Activated naive CD4-positive, alpha-beta T cell (primary cell): ENCODE measurements around the gene SLC17A8.
"Not testable (repeated sequence)": the region's sequence is repeated elsewhere in the genome, so short reads cannot be mapped to it uniquely, and the experiment has no call there.

Experiments used
- DNase-seq, 4 experiments: peaks; one replicate each; lab custom pipeline; 2025; lab: John Stamatoyannopoulos, UW

Gene SLC17A8

DNA sequence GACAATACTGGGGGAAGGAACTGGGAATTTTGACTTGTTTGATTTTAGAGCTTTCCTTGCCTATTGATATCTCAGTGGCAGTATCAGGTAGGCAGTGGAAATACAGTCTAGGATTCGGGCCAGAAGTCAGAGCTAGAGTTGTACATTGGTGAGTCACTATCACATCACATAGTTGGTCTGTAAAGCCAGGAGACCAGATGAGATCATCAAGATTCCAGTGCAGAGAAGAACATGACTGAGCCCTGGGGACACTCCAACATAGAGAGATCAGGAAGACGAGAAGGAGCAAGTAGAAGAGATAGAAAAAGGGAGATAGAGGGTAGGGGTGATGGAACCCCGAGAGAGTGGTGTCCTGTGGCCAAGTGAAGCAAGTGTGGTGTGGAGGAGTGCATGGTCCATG is 70.2 kb downstream of the SLC17A8 start:
- DNase-seq: no peak

DNA sequence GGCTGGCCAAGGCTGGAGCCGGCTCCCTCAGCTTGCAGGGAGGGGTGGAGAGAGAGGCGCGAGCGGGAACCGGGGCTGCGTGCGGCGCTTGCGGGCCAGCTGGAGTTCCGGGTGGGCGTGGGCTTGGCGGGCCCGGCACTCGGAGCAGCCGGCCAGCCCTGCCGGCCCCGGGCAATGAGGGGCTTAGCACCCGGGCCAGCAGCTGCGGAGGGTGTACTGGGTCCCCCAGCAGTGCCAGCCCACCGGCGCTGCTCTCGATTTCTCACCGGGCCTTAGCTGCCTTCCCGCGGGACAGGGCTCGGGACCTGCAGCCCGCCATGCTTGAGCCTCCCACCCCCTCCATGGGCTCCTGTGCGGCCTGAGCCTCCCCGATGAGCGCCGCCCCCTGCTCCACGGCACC is 73.4 kb downstream of the SLC17A8 start:
- DNase-seq: not testable (repeated sequence)

DNA sequence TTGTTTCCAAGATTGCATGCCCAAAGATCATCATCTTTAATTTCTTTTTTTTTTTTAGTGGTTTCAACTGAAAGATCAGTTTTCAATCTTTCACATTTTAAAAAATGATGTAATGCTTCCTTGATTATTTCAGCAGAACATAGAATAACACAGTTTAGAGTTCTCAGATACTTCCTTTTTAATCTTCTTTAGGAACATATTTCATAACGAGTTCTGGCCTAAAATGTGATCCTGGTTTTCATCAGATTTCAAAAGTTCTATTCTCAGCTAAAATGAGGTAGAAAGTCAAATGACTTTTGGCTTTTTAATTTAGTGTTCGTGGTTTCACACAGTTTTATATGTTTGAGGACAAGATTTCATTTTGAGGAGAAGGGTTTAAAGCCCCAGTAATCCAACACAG is 76.8 kb downstream of the SLC17A8 start:
- DNase-seq: no peak

DNA sequence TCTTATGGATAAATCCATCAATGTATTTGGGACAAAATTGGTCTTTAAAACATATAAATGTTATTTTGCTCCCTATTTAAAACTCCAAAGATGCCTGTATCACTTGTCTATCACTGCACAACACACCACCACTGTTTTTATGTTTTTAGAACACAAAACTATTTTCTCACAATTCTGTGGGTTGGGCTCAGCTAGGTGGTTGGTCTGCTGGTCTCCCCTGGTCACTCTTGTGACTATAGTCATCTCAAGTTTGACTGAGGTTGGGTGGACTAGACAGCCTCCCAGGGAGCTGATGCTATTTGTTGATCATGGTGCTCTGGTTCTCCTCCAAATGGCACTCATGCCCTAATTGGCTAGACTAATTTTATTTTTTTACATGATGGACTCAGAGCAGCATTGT is 77.3 kb downstream of the SLC17A8 start:
- no peak for DNase-seq

DNA sequence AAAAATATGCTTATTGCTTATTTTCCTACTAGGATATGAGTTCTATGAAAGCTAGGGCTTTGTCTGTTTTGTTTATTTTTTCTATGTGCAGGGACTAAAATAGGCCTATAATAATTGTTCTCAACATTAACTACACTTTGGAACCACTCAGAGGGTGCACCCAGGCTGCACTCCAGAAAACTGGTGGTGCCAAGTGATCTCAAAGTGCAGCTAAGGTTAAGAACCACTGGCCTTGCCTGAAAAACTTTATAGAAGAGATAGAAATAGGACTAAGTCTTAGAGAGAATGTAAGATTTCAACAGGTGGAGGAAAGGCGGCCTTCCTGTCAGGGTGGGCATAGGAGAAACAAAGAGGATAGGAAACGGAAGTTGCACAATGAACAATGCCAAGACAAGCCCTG is 79.1 kb downstream of the SLC17A8 start:
- no peak for DNase-seq

GRCh38 chr12:100437038-100437841 is 80.4 kb downstream of the SLC17A8 start:
- DNase-seq: no peak

GRCh38 chr12:100439797-100440196 is 82.9 kb downstream of the SLC17A8 start:
- no peak for DNase-seq

- DNase-seq: no peak
Observed at GRCh38 chr12:100442403-100442802, 85.5 kb downstream of the SLC17A8 start.

DNA sequence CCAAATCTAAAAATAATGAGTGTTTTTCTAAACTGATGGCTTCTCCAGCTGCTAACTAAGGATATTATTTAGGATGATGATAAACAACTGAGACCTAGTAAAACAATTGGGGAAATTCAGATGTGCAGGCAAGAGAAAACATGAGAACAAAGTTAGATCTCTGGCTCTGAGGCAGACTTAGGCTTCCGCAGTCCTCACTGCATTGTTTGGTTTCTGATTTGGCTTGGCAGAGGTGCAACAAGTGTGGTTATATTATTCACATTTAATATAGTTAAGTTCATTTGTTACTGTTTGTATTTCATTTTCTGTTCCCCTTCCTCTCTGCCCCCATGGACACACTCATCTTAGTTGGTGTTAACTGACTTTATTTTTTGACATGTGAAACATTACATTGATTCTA is 86.6 kb downstream of the SLC17A8 start:
- no peak for DNase-seq

DNA sequence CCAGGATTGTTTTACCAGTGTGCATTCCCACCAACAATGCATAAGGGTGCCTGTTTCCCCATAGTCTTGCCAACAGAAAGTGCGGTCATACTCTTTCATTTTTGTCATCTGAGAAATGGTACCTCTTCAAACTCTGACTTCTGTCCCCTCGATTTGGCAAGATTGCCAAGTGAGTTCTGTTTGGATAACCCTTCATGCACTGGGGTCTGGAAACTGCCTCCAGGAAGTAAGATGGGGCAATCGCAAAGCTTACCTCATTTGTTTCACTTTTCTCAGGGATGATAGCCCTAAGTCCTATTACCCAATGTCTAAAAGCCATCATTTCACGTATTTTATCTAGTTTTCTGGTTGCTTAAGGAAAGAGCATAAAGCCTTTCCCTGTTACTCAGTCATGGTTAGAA is 88.2 kb downstream of the SLC17A8 start:
- DNase-seq: no peak

GRCh38 chr12:100447381-100447780 is 90.5 kb downstream of the SLC17A8 start:
- no peak for DNase-seq

DNA sequence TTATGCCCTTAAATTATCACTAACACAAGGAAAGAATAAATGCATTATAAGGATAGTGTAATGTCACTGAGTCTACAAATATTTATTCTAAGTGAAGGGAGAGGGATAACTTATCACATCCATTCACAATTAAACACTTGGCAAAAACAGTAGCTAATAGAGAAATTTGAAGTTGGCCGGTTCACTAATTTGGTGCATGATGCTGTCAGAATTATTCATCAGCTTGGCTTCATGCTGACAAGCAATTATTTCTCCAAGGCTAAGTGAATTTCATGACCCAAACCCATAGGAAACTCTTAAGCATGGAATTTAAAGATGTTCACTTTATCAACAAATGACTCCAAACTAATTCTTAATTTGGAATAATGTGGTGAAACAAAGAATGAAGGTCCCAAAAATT is 91.8 kb downstream of the SLC17A8 start:
- DNase-seq: no peak

DNA sequence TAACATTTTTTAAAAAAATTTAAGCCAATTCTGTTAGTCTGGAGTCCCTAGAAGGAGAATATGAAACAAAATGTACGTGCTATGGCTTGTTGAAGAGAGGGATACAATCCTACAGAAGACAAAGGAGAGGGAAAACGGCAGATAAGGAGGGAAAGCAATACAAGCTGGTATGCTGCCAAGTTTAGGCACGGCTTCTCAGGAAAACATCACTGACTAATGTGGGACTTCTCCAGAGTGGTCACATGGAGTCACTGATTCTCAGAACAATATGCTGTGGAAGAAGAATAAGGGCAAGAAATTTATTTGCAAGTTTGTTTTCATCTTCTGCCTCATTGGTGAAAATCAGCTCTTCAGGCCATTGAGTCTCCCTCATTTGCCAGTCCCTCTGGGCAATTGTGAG is 93.9 kb downstream of the SLC17A8 start:
- no peak for DNase-seq

- no peak for DNase-seq
Observed at GRCh38 chr12:100453951-100454350, 97.1 kb downstream of the SLC17A8 start.

DNA sequence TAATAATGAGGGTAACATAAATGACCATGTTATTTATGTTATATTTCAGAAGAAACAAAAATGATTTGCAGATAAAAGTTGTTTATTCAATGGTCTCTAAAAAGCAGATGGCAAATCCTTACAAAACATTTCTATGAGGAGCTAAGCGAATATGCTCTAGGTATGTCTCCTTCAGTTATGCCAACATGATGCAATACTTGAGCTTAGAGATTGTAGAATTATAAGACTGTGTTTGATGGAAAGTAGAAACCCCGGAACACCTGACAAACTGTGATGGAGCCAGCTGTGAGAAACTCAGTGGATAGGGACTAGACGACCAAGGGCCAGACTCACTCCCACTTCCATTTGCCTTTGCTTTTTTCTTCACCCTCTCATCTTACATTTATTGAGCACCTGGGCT is 99.0 kb downstream of the SLC17A8 start:
- no peak for DNase-seq

DNA sequence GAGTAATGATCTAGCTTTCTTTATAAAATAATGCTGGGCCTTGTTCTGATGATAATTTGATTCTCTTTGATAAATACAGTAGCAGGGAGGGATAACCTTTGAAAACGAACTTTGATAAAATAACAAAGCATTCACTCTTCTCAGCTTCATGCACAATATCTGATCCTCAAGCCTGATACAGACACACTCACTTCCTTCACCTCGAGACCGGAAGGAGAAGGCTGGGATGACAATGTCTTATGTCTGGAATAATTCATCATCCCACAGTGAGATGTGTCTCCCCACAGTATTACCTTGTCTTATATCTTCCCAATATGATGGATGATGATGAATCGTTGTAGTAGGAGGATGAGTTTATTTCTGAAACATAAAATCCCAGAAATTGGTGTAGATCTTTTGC is 101.3 kb downstream of the SLC17A8 start:
- no peak for DNase-seq

DNA sequence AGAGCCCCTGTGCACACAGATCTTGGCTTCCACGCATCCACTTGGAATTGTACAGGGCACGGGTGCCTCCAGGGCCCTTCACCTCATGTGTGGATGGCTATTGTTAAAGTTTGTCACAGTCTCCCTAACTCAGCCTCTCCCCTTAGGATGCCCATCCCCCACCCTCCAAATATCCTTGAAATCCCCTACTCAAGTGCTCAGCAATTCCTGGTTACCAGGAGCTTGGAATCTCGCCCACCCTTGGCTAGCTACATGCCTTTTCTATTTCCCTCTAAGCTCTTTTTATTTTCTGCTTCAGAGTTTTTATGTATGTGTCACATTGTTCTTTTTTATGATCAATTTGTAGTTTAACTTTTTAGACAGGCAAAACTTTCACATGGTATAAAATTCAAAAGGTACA is 103.8 kb downstream of the SLC17A8 start:
- DNase-seq: no peak

DNA sequence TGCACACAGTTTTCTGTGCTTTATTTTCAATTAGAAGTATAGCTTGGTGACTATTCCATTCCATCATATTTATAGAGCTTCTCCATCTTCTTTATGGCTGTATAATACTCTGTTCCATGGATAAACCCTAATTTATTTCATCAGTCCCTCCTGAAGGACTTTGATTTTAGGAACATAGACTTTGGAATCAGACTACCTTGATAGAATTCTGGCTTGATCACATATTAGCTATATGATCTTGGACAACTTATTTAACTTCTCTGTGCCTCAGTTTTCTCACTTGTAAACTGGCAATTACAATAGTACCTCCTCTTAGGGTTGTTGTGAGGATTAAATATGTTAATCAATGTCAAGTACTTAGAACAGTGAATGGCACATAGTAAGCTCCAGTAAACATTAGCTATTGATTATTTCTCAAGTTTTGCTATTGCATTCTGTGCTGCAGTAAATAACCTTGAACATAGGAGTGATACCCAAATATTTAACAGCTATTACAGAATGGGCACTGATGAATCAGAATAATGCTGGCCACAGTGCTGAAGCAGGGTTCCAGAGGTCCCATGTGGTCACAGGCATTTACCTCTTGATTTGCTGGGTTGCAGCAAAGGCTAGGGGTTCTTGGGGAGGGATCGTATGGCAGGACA is 104.6 kb downstream of the SLC17A8 start:
- DNase-seq: no peak

GRCh38 chr12:100463661-100464060 is 106.8 kb downstream of the SLC17A8 start:
- no peak for DNase-seq

DNA sequence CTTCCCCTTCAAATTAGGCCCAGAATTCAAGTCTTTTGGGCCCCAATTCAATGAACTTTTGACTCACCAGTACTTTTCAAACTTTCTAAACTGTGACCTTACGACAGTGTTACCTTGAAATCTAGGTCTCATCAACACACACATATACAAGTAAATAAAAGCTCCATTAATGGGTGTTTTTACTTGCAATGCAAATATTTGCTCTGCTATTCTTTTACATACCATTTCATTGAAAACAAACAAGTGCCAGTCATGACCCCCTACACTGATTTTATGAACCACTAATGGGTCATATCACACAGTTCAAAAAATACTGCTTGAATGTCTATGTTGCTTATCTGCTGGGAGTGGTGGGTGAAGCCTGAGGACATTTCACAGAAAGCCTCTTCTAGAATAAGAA is 107.7 kb downstream of the SLC17A8 start:
- DNase-seq: no peak

- DNase-seq: no peak
Observed at GRCh38 chr12:100468126-100468525, 111.3 kb downstream of the SLC17A8 start.
